Peyer's patch (tissue), 4 donors: ENCODE results near the gene SHOX. TPM values are rescaled to one million over a fixed set of nuclear protein-coding genes. Genes with fewer than 3 reads are reported as not detected.

Experiments used
- DNase-seq, 3 donors: peaks; one replicate each; pipeline ENCODE4 v3.0.0-alpha.2; 2017 to 2019
- H3K27ac ChIP-seq, 4 donors: fragments of 200-600 bp; sonication (generic); one replicate each; pipeline ENCODE4 v1.5.1; 2016 to 2019
- H3K27me3 ChIP-seq, 2 donors: fragments of 200-600 bp; sonication (generic); one replicate each; pipeline ENCODE4 v1.5.1; 2019
- H3K36me3 ChIP-seq, 3 donors: fragments of 200-600 bp; sonication (generic); one replicate each; pipeline ENCODE4 v1.5.1; 2016 to 2019
- H3K4me1 ChIP-seq, 4 donors: fragments of 200-600 bp; sonication (generic); one replicate each; pipeline ENCODE4 v1.5.1; 2016 to 2019
- H3K4me3 ChIP-seq, 4 donors: fragments of 200-600 bp; sonication (generic); 1 replicate in 3 of 4; 2 replicates in 1 of 4; pipeline ENCODE4 v1.5.1; 2016 to 2019; ENCODE audit warnings: mild to moderate bottlenecking in 1 of 4
- H3K9me3 ChIP-seq, 4 donors: fragments of 200-600 bp; sonication (generic); one replicate each; pipeline ENCODE4 v1.5.1; 2016 to 2019; ENCODE audit warnings: mild to moderate bottlenecking in 1 of 4
- CTCF ChIP-seq, 6 experiments: fragments of 450-650 bp in 4 of 6; fragments of 200-600 bp in 2 of 6; sonication (generic) in 1 of 6; IDR thresholded peaks; one replicate each; pipeline ENCODE4 v1.5.1; 2017 to 2019; ENCODE audit warnings: antibody characterized with exemption in 6 of 6, mild to moderate bottlenecking in 3 of 6, moderate library complexity in 1 of 6
- POLR2A ChIP-seq, 2 donors: fragments of 450-650 bp; IDR thresholded peaks; one replicate each; pipeline ENCODE4 v1.5.1; 2017; ENCODE audit warnings: antibody characterized with exemption in 2 of 2, mild to moderate bottlenecking in 2 of 2, moderate library complexity in 2 of 2
- total RNA-seq, 4 donors: library from RNA; depleted of rRNA; stranded (reverse); fragments of >200 nt; gene quantifications; one replicate each; pipeline ENCODE4 v1.1.0, GENCODE V29; 2016

SHOX gene
- total RNA-seq, 4 donors from 2014 or later = not detected

GRCh38 chrX:672931-673330, 42.3 kb downstream of the SHOX start:
- Histone ChIP-seq H3K36me3 (no peaks in the 10 kb centered on the region), H3K4me1 (no peaks in the 10 kb centered on the region), H3K27ac (no peak overlapping the region), H3K9me3 (no peaks in the 10 kb centered on the region), H3K4me3 (no peak overlapping the region), H3K27me3 (no peaks in the 10 kb centered on the region)
- no peak for DNase-seq
- TF ChIP-seq POLR2A (IDR thresholded peaks at IDR 0.05) (no peak), CTCF (IDR thresholded peaks at IDR 0.05) (no peak)

GRCh38 chrX:675279-675954, 44.8 kb downstream of the SHOX start:
- no peak for DNase-seq
- Histone ChIP-seq H3K4me1 (no peaks in the 10 kb centered on the region), H3K27me3 (no peaks in the 10 kb centered on the region), H3K9me3 (no peaks in the 10 kb centered on the region), H3K36me3 (no peaks in the 10 kb centered on the region), H3K4me3 (no peak overlapping the region), H3K27ac (no peak overlapping the region)
- no peak for TF ChIP-seq POLR2A (IDR thresholded peaks at IDR 0.05)
- no peak for TF ChIP-seq CTCF (IDR thresholded peaks at IDR 0.05)

- no peaks in the 10 kb centered on the region for H3K4me1 ChIP-seq
- no peaks in the 10 kb centered on the region for H3K27me3 ChIP-seq
- no peak overlapping the region for H3K4me3 ChIP-seq
- no peaks in the 10 kb centered on the region for H3K9me3 ChIP-seq
- TF ChIP-seq POLR2A (IDR thresholded peaks at IDR 0.05) (no peak), CTCF (IDR thresholded peaks at IDR 0.05) (no peak)
- no peak overlapping the region for H3K27ac ChIP-seq
- no peak for DNase-seq
- H3K36me3 ChIP-seq = no peaks in the 10 kb centered on the region
Observed at GRCh38 chrX:675955-676295, 45.3 kb downstream of the SHOX start.

- Histone ChIP-seq H3K27ac (no peak overlapping the region), H3K4me1 (no peaks in the 10 kb centered on the region), H3K27me3 (no peaks in the 10 kb centered on the region), H3K36me3 (no peaks in the 10 kb centered on the region), H3K4me3 (no peak overlapping the region), H3K9me3 (no peaks in the 10 kb centered on the region)
- no peak for TF ChIP-seq CTCF (IDR thresholded peaks at IDR 0.05)
- TF ChIP-seq POLR2A (IDR thresholded peaks at IDR 0.05) = no peak
- DNase-seq = no peak
Observed at GRCh38 chrX:677376-677775, 46.8 kb downstream of the SHOX start.

- TF ChIP-seq CTCF (IDR thresholded peaks at IDR 0.05) (no peak), POLR2A (IDR thresholded peaks at IDR 0.05) (no peak)
- no peak overlapping the region for H3K4me3 ChIP-seq
- H3K4me1 ChIP-seq = no peaks in the 10 kb centered on the region
- no peaks in the 10 kb centered on the region for H3K36me3 ChIP-seq
- no peaks in the 10 kb centered on the region for H3K9me3 ChIP-seq
- H3K27ac ChIP-seq = no peak overlapping the region
- H3K27me3 ChIP-seq = no peaks in the 10 kb centered on the region
- no peak for DNase-seq
Observed at GRCh38 chrX:679291-679979, 48.8 kb downstream of the SHOX start.
